Activated gamma-delta T cell treated with Interleukin-2 at 50 U/mL for 16 hours (primary cell): ENCODE results near the gene ANKRD29.

Source experiments
- DNase-seq: peaks from one replicate; pipeline ENCODE4 v3.0.0-alpha.2; 2020

Gene ANKRD29

DNA sequence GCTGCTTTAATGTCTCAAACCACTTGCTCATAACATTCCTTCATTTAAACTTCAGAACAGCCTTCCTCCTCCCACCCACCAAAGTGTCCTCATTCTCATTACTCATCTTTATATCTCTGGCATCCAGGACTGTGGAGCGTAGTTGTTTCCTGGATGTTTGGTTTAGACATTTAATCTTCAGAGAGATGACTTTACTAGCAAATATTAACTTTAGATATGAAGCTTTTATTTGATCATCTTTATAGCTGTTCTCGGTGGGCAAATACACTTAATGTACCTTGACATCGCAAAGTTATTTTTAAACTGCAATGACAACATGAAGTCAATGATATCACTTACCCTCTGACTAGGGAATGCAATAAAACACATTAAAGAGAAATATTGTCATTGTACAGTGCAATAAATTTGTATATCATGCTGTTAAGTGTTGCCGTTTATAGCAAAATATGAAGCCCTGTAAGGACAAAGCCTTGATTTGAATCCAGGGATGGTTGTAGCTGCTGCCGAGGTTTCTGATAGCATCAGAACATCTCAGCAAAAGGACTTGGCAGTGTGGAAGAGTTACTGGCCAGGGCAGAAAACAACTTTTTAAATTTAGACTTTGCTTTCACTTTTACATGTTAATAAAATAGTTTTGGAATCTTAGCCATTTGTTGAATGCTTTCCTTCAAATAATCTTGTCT, 21.9 kb upstream of the ANKRD29 start:
- no peak for DNase-seq

- DNase-seq = no peak
Observed at GRCh38 chr18:23683671-23684070, 21.0 kb upstream of the ANKRD29 start.

GRCh38 chr18:23683155-23683554, 20.4 kb upstream of the ANKRD29 start:
- DNase-seq = no peak

GRCh38 chr18:23682472-23682871, 19.8 kb upstream of the ANKRD29 start:
- DNase-seq = no peak

- DNase-seq = no peak
Observed at GRCh38 chr18:23682045-23682444, 19.3 kb upstream of the ANKRD29 start.

DNA sequence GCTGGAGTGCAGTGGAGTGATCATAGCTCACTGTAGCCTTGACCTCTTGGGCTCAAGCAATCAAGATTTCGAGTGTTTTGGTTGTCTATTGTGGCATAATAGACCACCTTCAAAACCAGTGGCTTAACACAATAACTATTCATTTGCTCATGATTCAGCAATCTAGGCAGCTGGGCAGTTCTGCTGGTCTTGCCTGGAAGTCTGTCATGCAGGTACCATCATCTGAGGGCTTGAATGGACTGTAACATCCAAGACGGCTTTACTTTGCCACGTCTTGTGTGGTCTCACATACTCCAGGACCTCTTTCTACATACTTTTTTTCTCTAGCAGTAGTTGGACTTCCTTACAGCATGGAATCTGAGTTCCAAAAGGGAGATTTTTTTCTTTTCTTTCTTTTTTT, 13.2 kb upstream of the ANKRD29 start:
- DNase-seq = no peak

DNA sequence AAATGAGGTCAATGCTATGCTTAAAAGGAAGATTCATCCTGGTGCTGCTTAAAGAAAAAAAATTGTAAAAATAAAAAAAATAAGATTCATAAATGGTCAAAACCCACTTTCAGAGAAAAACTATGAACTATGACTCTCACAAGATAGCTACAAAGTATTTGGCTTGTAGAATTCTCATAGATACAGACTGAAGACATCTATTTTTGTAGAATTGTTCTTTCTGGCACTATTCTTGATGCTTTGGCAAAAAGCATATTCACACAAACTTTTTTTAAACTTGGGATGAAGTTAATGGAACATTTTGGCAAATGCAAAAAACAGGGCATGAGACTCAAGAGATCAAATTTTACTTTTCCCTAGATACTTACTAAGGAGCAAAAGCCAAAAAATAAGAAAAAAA, 12.5 kb upstream of the ANKRD29 start:
- no peak for DNase-seq

GRCh38 chr18:23673725-23674124, 11.0 kb upstream of the ANKRD29 start:
- no peak for DNase-seq

- DNase-seq = no peak
Observed at GRCh38 chr18:23671564-23671963, 8.9 kb upstream of the ANKRD29 start.

- no peak for DNase-seq
Observed at GRCh38 chr18:23669804-23670405, 7.2 kb upstream of the ANKRD29 start.

DNA sequence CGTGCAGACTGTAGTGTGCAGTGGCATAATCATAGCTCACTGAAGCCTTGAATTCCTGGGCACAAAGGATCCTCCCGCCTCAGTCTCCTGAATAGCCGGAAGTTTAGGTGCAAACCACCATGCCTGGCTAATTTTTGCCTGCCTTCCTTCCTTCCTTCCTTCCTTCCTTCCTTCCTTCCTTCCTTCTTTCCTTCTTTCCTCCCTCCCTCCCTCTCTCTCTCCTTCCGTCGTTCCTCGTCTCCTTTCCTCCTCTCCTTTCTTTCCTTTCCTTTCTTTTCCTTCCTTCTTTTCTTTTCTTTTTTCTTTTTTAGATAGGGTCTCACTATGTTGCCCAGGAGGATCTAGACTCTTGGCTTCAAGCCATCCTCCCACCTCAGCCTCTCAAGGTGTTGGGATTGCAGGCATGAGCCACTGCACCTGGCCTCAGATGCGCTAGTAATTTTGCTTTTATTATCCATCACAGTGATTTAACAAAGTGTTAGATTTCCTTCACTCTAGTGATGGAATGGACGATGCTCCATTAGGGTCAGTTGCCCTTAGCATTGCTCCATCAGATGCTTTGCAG, 6.6 kb upstream of the ANKRD29 start:
- no peak for DNase-seq

DNA sequence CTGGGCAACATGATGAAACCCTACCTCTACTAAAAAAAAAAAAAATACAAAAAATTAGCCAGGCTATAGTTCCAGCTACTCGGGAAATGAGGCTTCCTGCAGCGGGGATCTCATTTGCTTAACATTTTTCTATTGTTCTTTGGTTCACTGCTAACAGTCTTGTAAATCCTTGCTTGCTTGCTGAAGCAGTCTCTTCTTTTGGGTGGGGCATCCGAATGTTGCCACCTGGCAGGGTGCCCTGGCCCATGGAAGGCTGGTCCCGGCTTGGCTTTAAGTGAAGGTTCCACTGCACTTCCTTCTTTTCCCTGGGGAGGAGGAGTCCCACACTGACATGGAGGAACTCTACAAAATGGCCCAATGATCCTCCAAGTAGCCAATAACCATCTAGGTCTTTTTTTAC, 6.0 kb upstream of the ANKRD29 start:
- DNase-seq = no peak

- DNase-seq = no peak
Observed at GRCh38 chr18:23667114-23667513, 4.4 kb upstream of the ANKRD29 start.

GRCh38 chr18:23664674-23665073, 2.0 kb upstream of the ANKRD29 start:
- no peak for DNase-seq

GRCh38 chr18:23661735-23662308, 889 bp downstream of the ANKRD29 start:
- DNase-seq = no peak

DNA sequence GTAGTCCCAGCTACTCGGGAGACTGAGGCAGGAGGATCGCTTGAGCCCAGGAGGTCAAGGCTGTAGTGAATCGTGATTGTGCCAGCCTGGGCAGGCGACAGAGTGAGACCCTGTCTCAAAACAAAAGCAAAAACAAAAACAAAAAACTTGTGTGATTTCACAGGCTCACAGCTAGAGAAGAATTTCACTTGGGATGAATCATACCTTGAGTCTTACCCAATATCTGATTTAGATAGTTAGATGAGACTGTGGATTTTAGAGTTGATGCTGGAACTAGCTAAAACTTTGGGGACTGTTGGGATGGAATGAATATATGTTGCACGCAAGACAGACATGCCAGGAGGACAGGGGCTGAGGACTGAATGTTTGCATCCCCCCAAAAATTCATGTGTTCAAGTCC, 4.4 kb downstream of the ANKRD29 start:
- DNase-seq = no peak

GRCh38 chr18:23652232-23652631, 10.5 kb downstream of the ANKRD29 start:
- no peak for DNase-seq

GRCh38 chr18:23650968-23651927, 11.5 kb downstream of the ANKRD29 start:
- DNase-seq = no peak

GRCh38 chr18:23648940-23649607, 13.6 kb downstream of the ANKRD29 start:
- DNase-seq = no peak

DNA sequence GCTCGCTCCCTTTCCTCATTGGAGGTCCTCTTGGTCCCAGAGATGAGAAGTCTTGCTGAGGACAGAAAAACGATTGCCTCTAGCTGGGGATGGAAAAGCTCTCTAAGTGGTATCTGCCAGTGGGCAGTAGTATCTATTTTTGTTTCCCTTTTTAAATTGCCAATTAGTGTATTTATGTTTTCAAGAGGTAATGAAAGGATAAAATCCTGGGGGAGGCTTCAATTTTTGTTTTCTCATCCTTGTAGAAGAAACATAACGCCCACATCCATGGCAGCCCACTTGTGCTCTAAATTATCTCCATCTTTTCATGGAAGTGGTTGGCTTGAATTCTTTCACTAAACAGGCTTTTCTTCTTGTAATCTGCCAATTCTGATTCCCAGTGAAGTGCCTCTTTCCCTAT, 14.3 kb downstream of the ANKRD29 start:
- no peak for DNase-seq

GRCh38 chr18:23646282-23646681, 16.4 kb downstream of the ANKRD29 start:
- DNase-seq = no peak

DNA sequence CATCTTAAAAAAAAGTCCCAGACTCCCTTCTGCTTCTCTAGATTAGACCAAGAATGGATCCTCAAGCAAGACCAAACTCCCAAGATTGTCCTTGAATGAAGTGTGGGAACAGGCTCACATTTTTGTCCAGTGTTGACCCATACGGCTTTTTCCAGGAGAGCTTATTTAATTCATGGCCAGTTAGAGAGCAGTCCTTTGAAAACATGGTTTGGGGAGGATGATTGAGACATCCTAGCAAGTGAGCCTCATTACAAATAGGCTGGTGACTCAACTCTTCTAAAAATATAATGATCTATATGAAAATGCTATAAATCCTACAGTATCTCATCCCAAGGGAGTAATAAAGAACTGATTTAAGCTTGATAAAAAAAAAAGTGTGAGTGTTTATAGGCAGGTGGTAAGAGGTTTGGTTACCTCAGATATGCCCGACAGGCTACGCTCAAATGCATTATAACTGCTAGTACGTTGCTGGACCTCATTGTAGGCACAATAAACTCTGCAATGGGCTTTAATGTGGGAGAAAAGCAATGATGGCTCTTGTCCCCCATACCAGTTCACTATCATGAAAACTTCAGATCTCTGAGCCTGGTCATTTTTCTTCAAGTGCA, 17.0 kb downstream of the ANKRD29 start:
- no peak for DNase-seq
